DOHH2 (cell line): Measurements from ENCODE around the gene POC1B.

Experiments
- CTCF ChIP-seq: fragments of 200-600 bp; sonication (generic); IDR thresholded peaks from one replicate; pipeline ENCODE4 v1.5.1; 2014; ENCODE audit warnings: antibody characterized with exemption, mild to moderate bottlenecking, low read depth, low read length; ENCODE audit not compliant: poor library complexity, severe bottlenecking
- EZH2phosphoT487 ChIP-seq: fragments of 200-600 bp; sonication (generic); IDR thresholded peaks from 2 replicates; pipeline ENCODE4 v1.6.1; 2017; ENCODE audit warnings: borderline replicate concordance, mild to moderate bottlenecking, antibody characterized with exemption, low read length, moderate library complexity, mixed read lengths

GRCh38 chr12:89373763-89374572 is 151.9 kb downstream of the POC1B start:
- no peak for TF ChIP-seq CTCF
- no peak for TF ChIP-seq EZH2phosphoT487
